Sciatic nerve (tissue), 2 donors: ENCODE data around the gene TMEM87A. TPM values are rescaled to one million over a fixed set of nuclear protein-coding genes. Genes with fewer than 3 reads are reported as not detected.
"Not testable (repeated sequence)": the region's sequence is repeated elsewhere in the genome, so short reads cannot be mapped to it uniquely, and the experiment has no call there.

Source experiments
- ATAC-seq: fragments of 200-7000 bp; cut with Tn5 transposase; one replicate; pipeline ENCODE4 v1.9.1; 2020; ENCODE audit warnings: mild to moderate bottlenecking, moderate library complexity
- DNase-seq: peaks from one replicate; pipeline ENCODE4 v3.0.0-alpha.2; 2020; ENCODE audit warnings: low spot score
- intact Hi-C: fragments of 100-400 bp; cut with DNase I; formaldehyde crosslinking; loops from one replicate; pipeline ENCODE4 v1.14.2; 2022
- total RNA-seq: library from RNA; stranded (reverse); fragmentation: NEBNext Ultra II Directional; extraction: Animal tissue kit (Norgen Biotek cat#: 25700); gene quantifications from one replicate; pipeline ENCODE4 v1.2.1, GENCODE V29; 2021
- donor health status: DM: no; HTN: no; CAD: no.
- donor health status: DM: no; HTN: no; CAD: no.

TMEM87A gene
- 71.6 TPM for total RNA-seq

GRCh38 chr15:42272939-42273899 lies at the start of gene TMEM87A, which contains the start of gene GANC:
TMEM87A (minus strand) TSS chr15:42273433; CDS start chr15:42273398, 35 bp downstream.
GANC (plus strand) TSS chr15:42273201; CDS start chr15:42274482, 1,281 bp downstream.
- DNase-seq (peak; percentile 97), ATAC-seq (peak; percentile 99)
- intact Hi-C loops: no loop called here

GRCh38 chr15:42319206-42319605 lies 46.0 kb upstream of the TMEM87A start:
- ATAC-seq (no peak), DNase-seq (no peak)
- intact Hi-C loops: no loop called here

DNA sequence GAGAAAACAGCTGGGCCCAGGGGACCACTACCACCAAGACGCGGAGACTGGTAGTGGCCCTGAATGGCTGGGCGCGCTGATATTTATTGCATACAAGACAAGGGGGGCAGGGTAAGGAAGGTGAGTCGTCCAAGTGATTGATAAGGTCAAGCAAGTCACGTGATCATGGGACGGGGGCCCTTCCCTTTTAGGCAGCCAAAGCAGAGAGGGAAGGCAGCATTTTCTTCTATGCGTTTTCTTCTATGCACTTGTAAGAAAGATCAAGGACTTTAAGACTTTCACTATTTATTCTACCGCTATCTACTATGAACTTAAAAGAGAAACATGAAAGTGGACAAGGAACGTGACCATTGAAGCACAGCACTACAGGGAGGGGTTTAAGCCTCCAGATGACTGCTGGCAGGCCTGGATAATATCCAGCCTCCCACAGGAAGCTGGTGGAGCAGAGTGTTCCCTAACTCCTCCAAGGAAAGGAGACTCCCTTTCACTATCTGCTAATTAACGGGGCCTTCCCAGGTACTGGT lies 43.1 kb upstream of the TMEM87A start:
- DNase-seq, intact Hi-C loops, ATAC-seq: not testable (repeated sequence)

- DNase-seq (no peak), ATAC-seq (no peak)
- intact Hi-C loops: no loop called here
These were observed 42.3 kb upstream of the TMEM87A start for GRCh38 chr15:42315521-42315920.

DNA sequence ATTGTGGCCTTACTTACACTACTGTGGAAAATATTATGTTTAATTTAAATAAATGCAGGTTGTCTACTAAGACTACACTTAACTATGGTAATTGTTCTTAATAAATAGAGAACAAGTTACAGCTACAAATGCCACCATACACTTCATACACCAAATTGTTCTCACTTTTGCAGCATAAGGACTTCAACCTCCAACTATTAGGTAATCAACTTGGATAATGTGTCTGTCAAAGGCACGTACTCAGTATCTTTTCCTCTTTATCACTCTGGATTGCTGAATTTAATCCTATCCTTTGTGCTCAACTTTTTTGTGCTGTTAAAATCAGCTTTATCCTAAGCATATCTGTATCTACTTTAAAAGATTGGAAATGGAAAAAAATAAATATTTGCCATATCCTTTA lies 41.6 kb upstream of the TMEM87A start:
- no peak for ATAC-seq
- DNase-seq: no peak
- intact Hi-C loops: no loop called here

- ATAC-seq (no peak), DNase-seq (no peak)
- intact Hi-C loops: no loop called here
These were observed 40.2 kb upstream of the TMEM87A start for GRCh38 chr15:42313463-42313862.

DNA sequence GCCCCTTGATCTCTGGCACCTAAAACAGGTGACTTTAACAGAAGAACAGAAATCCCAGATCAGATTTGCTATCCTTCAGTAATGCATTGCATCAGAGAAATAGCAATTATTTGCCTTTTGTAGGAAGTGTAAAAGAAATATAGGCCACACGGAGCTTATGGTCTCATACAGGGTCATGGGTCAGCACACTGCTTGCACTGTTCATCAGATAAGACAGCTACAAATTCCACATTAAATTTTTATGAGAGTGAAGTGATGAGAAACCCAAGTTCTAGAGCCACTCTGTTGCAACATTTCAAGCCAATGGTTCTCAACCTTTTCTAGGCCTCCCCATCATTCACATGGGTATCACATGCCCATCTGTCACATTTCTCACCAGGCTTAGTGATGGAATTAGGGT lies 33.4 kb upstream of the TMEM87A start:
- ATAC-seq: no peak
- no peak for DNase-seq
- intact Hi-C loops: no loop called here

- ATAC-seq, intact Hi-C loops, DNase-seq: not testable (repeated sequence)
These were observed 27.8 kb upstream of the TMEM87A start for GRCh38 chr15:42301004-42301403.

GRCh38 chr15:42289166-42289565 lies 15.9 kb upstream of the TMEM87A start:
- DNase-seq: no peak
- intact Hi-C loops: no loop called here
- ATAC-seq: no peak

DNA sequence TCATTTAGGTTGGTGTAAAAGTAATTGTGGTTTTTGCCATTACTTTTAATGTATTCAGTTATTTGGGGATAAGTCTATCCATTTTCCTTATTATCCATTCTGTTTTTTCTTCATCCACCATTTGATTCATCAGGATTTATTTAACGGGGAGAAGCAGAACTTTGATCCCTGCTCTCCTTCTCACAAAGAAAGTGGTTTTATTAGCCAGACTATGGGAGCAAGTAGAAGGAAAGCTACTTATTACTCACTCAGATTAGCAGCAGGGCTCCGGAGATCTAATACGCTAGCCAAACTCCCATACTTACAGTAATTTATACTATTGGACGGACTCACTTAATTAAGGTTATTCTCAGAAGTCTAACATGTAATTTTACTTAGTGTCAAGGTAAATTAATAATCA lies 14.7 kb upstream of the TMEM87A start:
- intact Hi-C loops: no loop called here
- DNase-seq: no peak
- no peak for ATAC-seq

- no peak for DNase-seq
- intact Hi-C loops: no loop called here
- ATAC-seq: no peak
These were observed 13.3 kb upstream of the TMEM87A start for GRCh38 chr15:42286445-42287029.

DNA sequence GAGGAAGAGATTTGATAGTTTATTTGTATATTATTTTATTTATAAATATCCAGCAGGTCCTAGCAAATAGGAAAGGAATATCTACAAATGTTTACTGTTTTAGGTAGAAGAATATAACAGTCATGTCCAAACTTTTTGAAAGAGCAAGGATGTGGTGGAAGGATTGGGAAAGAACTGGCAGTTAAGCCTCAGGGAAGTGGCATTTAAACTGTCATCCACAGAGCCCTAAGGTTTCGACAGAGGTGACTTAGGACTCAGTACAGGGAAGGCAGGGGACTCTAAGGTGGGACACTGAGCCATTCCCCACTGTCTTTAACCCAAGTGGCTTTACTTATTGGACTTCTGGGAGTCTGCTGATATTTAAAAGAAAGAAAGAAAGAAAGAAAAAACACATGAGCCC lies 11.8 kb upstream of the TMEM87A start:
- DNase-seq (no peak), ATAC-seq (no peak)
- intact Hi-C loops: no loop called here

- DNase-seq (no peak), ATAC-seq (no peak)
- intact Hi-C loops: no loop called here
These were observed 11.3 kb upstream of the TMEM87A start for GRCh38 chr15:42284551-42284950.

- no peak for DNase-seq
- intact Hi-C loops: no loop called here
- ATAC-seq: no peak
These were observed 10.4 kb upstream of the TMEM87A start for GRCh38 chr15:42283671-42284070.

DNA sequence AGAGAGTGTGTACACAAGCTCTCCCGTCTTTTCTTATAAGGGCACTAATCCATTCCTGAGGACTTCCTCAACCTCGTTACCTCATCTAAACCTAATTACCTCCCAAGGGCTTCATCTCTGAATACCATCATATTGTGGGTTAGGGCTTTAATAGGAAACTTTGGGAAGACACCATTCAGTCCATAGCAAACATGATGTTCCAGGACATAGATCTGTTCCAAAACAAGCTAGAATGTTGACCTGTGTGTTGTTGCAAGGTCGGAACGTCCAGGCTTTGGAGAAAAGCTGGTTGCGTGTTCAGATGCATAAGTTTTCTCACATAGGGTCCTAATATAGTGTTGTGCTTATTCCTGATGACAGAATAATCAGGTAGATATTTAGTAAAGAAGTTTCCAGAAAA lies 9.7 kb upstream of the TMEM87A start:
- intact Hi-C loops: no loop called here
- no peak for ATAC-seq
- DNase-seq: no peak

DNA sequence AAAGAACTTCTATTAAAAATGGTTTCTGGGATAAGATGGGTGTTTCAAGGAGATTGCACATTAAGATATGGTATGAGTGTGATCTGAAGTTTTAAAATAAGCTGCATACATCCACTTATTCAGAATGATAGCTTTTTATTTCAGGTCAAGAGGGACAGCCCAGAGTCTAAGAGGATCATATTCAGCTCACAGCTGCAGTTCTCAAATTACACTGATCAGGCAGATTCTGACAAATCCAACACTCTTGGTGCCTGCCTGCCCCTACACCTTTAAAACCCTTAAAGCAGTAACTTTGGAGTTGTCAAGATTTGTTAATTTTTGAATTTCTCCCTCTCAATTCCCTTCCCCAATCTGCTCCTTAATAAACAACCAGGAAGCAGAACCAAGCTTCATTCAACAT lies 9.1 kb upstream of the TMEM87A start:
- intact Hi-C loops: no loop called here
- ATAC-seq (no peak), DNase-seq (no peak)

GRCh38 chr15:42279234-42279723 lies 6.0 kb upstream of the TMEM87A start:
- DNase-seq: no peak
- ATAC-seq: no peak
- intact Hi-C loops: no loop called here

DNA sequence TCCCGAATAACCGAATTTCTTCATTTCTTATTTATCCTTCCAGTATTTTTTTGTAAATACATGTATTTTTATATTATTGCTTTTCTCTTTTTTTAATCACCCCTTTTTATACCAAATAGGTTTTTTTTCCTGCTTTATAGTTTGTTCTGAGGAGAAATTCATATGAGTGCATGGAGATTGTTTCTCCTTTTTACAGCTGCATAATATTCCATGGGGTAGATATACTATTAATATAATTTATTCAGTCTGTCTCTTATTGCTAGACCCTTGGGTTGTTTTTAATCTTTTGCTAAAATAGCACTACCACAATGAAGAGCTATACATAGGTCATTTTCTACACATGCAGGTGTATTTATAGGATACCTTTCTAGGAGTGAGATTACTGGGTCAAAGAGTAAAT lies 3.5 kb upstream of the TMEM87A start:
- ATAC-seq: no peak
- DNase-seq: no peak
- intact Hi-C loops: no loop called here

DNA sequence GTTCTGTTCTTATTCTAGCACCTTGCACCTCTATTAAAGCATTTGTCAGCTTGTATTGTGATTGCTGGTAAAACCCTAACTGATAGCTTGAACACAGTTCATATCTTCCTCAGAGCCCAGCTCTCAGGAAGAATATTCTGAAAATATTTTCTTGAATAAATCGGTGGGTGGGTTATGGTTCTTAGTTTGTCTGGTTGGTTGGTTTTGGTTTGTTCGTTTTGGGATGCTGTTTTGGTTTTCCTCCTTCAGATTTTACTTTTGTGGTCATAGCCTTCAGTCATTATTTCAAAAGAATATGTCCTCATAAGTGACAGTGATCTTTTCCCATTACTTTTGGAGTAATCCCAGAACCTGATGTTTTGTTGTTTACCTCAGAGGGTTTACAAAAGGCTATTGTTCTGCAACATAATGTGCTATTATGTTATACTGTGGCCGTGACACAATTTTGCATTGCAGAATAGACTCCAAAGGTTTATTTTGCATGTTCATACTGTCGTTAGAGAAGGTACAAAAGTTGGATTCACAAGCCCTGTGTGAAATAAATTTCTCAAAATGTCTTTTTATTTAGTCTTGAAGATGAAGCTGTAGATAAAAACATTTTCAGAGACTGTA lies 2.7 kb upstream of the TMEM87A start:
- intact Hi-C loops: no loop called here
- no peak for DNase-seq
- ATAC-seq: no peak

GRCh38 chr15:42274702-42274989 lies 1.4 kb upstream of the TMEM87A start:
- ATAC-seq (no peak), DNase-seq (no peak)
- intact Hi-C loops: no loop called here
